ENCODE results near the gene GPNMB. TPM values are rescaled to one million over a fixed set of nuclear protein-coding genes. Genes with fewer than 3 reads are reported as not detected.

The GPNMB gene
- total RNA-seq, 2 experiments from 2014 or later, result 1.2 to 1.5 TPM

DNA sequence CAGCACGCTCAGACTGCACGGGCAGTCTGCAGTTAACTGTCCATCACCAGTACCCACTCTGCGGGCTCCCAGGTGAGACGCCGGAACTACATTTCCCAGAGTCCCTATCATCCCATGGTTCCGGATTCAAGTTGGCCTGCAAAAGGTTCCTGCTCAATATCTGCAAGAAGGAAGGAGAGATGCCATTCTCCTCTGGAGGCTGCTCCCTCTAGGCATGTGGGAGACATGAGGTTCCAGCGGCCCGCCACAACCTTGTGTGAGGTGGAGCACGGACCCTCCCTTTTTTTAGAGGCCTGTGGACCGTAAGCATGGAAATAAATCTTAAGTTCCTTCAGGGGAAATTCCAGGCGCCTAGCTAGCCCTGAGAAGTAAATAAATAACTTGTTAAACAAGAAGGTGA is 35.0 kb upstream of the GPNMB start:
- Mint-ChIP-seq H3K27ac (no peak overlapping the region), H3K36me3 (ENCODE audit: low read depth) (peaks cover 3% of the 10 kb centered on the region), H3K4me1 (ENCODE audit: low read depth) (no peaks in the 10 kb centered on the region), H3K9me3 (no peaks in the 10 kb centered on the region), H3K4me3 (no peak overlapping the region), H3K27me3 (peaks cover 21% of the 10 kb centered on the region)
- intact Hi-C loops (cut with micrococcal nuclease), result no loop called here
- ChIA-PET POLR2A (no interaction called here), CTCF (interaction anchor here (1.7 kb wide), 1 partner anchor 17 kb away, joined by 4 read pairs; no protein-coding TSS in a partner anchor)
- TF ChIP-seq, protein P1, sequence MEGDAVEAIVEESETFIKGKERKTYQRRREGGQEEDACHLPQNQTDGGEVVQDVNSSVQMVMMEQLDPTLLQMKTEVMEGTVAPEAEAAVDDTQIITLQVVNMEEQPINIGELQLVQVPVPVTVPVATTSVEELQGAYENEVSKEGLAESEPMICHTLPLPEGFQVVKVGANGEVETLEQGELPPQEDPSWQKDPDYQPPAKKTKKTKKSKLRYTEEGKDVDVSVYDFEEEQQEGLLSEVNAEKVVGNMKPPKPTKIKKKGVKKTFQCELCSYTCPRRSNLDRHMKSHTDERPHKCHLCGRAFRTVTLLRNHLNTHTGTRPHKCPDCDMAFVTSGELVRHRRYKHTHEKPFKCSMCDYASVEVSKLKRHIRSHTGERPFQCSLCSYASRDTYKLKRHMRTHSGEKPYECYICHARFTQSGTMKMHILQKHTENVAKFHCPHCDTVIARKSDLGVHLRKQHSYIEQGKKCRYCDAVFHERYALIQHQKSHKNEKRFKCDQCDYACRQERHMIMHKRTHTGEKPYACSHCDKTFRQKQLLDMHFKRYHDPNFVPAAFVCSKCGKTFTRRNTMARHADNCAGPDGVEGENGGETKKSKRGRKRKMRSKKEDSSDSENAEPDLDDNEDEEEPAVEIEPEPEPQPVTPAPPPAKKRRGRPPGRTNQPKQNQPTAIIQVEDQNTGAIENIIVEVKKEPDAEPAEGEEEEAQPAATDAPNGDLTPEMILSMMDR (IDR thresholded peaks at IDR 0.05), result no peak
- DNase-seq (no peak), ATAC-seq (no peak)

GRCh38 chr7:23212395-23212794 is 34.2 kb upstream of the GPNMB start:
- intact Hi-C loops (cut with micrococcal nuclease), result no loop called here
- TF ChIP-seq, protein P1 (IDR thresholded peaks at IDR 0.05), result no peak
- POLR2A ChIA-PET, result no interaction called here
- Mint-ChIP-seq H3K4me3 (no peak overlapping the region), H3K36me3 (ENCODE audit: low read depth) (no peaks in the 10 kb centered on the region), H3K9me3 (no peaks in the 10 kb centered on the region), H3K4me1 (ENCODE audit: low read depth) (no peaks in the 10 kb centered on the region), H3K27ac (no peak overlapping the region), H3K27me3 (peaks cover 15% of the 10 kb centered on the region)
- no peak for ATAC-seq
- CTCF ChIA-PET, result interaction anchor here (1.7 kb wide), 1 partner anchor 16 kb away, joined by 4 read pairs; no protein-coding TSS in a partner anchor
- DNase-seq, result no peak

- Mint-ChIP-seq H3K4me1 (ENCODE audit: low read depth) (no peaks in the 10 kb centered on the region), H3K4me3 (no peak overlapping the region), H3K27me3 (peaks cover 11% of the 10 kb centered on the region), H3K36me3 (ENCODE audit: low read depth) (no peaks in the 10 kb centered on the region), H3K9me3 (no peaks in the 10 kb centered on the region), H3K27ac (no peak overlapping the region)
- CTCF ChIA-PET, result interaction anchor here (1.7 kb wide), 1 partner anchor 16 kb away, joined by 4 read pairs; no protein-coding TSS in a partner anchor
- POLR2A ChIA-PET, result no interaction called here
- intact Hi-C loops (cut with micrococcal nuclease), result no loop called here
- TF ChIP-seq, protein P1 (IDR thresholded peaks at IDR 0.05), result no peak
- DNase-seq (no peak), ATAC-seq (no peak)
Observed at GRCh38 chr7:23212841-23213240, 33.7 kb upstream of the GPNMB start.

DNA sequence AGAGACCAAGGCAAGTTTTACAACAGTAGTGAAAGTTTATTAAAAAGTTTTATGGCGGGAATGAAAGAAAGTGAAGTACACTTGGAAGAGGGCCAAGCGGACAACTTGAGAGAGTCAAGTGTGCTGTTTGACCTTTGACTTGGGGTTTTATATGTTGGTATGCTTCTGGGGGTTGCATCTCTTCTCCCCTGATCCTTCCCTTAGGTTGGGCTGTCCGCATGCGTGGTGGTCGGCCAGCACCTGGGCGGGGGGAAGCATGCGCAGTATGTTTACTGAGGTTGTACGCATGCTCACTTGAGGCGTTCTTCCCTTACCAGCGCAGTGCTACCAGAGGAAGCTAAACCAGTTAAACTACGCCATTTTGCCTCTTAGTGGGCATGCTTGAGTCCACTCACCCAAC is 32.8 kb upstream of the GPNMB start:
- no peaks in the 10 kb centered on the region for H3K4me1 Mint-ChIP-seq (ENCODE audit: low read depth)
- DNase-seq, result no peak
- intact Hi-C loops (cut with micrococcal nuclease), result no loop called here
- ChIA-PET POLR2A (interaction anchor here (1.1 kb wide), 1 partner anchor 14 kb away, joined by 3 read pairs; no protein-coding TSS in a partner anchor), CTCF (no interaction called here)
- no peak for ATAC-seq
- H3K36me3 Mint-ChIP-seq (ENCODE audit: low read depth), result no peaks in the 10 kb centered on the region
- TF ChIP-seq, protein P1 (IDR thresholded peaks at IDR 0.05), result no peak
- H3K27ac Mint-ChIP-seq, result no peak overlapping the region
- H3K4me3 Mint-ChIP-seq, result no peak overlapping the region
- H3K27me3 Mint-ChIP-seq, result peaks cover 8% of the 10 kb centered on the region
- H3K9me3 Mint-ChIP-seq, result no peaks in the 10 kb centered on the region

GRCh38 chr7:23214423-23214822 is 32.2 kb upstream of the GPNMB start:
- CTCF ChIA-PET, result interaction anchor here (0.6 to 0.9 kb wide), 2 partner anchors 128 to 431 kb away, joined by 3 read pairs; no protein-coding TSS in a partner anchor
- no peaks in the 10 kb centered on the region for H3K36me3 Mint-ChIP-seq (ENCODE audit: low read depth)
- POLR2A ChIA-PET, result interaction anchor here (1.1 kb wide), 1 partner anchor 15 kb away, joined by 3 read pairs; no protein-coding TSS in a partner anchor

More at GRCh38 chr7:23214423-23214822, 32.2 kb upstream of the GPNMB start:
- no peaks in the 10 kb centered on the region for H3K4me1 Mint-ChIP-seq (ENCODE audit: low read depth)
- ATAC-seq (no peak), DNase-seq (no peak)
- TF ChIP-seq, protein P1 (IDR thresholded peaks at IDR 0.05), result no peak
- no peak overlapping the region for H3K4me3 Mint-ChIP-seq
- H3K27me3 Mint-ChIP-seq, result peaks cover 8% of the 10 kb centered on the region
- intact Hi-C loops (cut with micrococcal nuclease), result no loop called here
- no peaks in the 10 kb centered on the region for H3K9me3 Mint-ChIP-seq
- H3K27ac Mint-ChIP-seq, result no peak overlapping the region

Data from activated CD8-positive, alpha-beta T cell treated with anti-CD3 and anti-CD28 coated beads for 36 hours (primary cell).